Effector memory CD8-positive, alpha-beta T cell (primary cell): Measurements from ENCODE around the gene NSRP1.

Source experiments
- ATAC-seq: fragments of 150-1000 bp; cut with Tn5 transposase; replicated peaks from 2 replicates; pipeline ENCODE4 v1.10.0; 2021; ENCODE audit warnings: mild to moderate bottlenecking, moderate library complexity
- DNase-seq, 3 experiments: peaks; one replicate each; pipeline ENCODE4 v3.0.0; 2021
- H3K27ac Mint-ChIP-seq, 2 donors: one replicate each; pipeline ENCODE4 v1.8.0; 2022; ENCODE audit warnings: mild to moderate bottlenecking in 2 of 2, mixed read lengths in 2 of 2, moderate library complexity in 2 of 2
- H3K27me3 Mint-ChIP-seq, 2 donors: one replicate each; pipeline ENCODE4 v1.8.0; 2022; ENCODE audit warnings: mixed read lengths in 2 of 2
- H3K36me3 Mint-ChIP-seq: one replicate; pipeline ENCODE4 v1.8.0; 2022; ENCODE audit warnings: mild to moderate bottlenecking, moderate library complexity, mixed read lengths; ENCODE audit not compliant: insufficient read depth
- H3K4me1 Mint-ChIP-seq, 2 donors: one replicate each; pipeline ENCODE4 v1.8.0; 2022; ENCODE audit warnings: low read depth in 2 of 2, mixed read lengths in 2 of 2
- H3K4me3 Mint-ChIP-seq, 2 donors: one replicate each; pipeline ENCODE4 v1.8.0; 2022; ENCODE audit warnings: mild to moderate bottlenecking in 2 of 2, mixed read lengths in 2 of 2, moderate library complexity in 2 of 2
- H3K9me3 Mint-ChIP-seq, 2 donors: one replicate each; pipeline ENCODE4 v1.8.0; 2022; ENCODE audit warnings: mixed read lengths in 2 of 2

The NSRP1 gene

GRCh38 chr17:30208214-30208613 is 91.6 kb downstream of the NSRP1 start:
- ATAC-seq, result no peak
- H3K9me3 Mint-ChIP-seq, result no peaks in the 10 kb centered on the region
- peaks cover 3% of the 10 kb centered on the region for H3K36me3 Mint-ChIP-seq
- no peak for DNase-seq
- H3K4me1 Mint-ChIP-seq, result peaks cover 6 to 7% of the 10 kb centered on the region in 2 donors
- H3K27ac Mint-ChIP-seq, result peak overlapping the region; percentile 10 to 45
- H3K4me3 Mint-ChIP-seq, result no peak overlapping the region
- peaks cover 16 to 54% of the 10 kb centered on the region in 2 donors for H3K27me3 Mint-ChIP-seq

GRCh38 chr17:30209930-30210329 is 93.3 kb downstream of the NSRP1 start:
- H3K27ac Mint-ChIP-seq, result no peak overlapping the region
- no peak for ATAC-seq
- H3K36me3 Mint-ChIP-seq, result no peaks in the 10 kb centered on the region

DNA sequence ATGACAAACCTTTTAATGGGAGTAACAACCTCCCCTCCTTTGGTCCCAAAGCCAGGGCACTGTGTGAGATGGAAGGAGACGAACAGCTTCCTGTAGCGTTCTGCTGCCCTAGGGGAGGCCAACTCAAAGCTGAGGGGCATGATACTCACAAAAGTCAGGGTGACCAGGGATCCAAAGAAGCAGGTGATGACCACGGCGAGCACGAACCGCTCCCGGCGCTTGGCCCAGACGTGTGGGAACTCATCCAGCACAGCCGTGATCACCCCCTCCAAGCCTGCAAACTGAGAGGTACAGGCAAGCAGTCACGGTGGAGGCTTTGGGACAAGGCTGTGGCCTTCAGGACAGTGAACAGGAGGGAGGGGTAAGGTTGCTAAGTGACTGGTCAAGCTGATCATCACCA is 93.8 kb downstream of the NSRP1 start:
- no peaks in the 10 kb centered on the region for H3K9me3 Mint-ChIP-seq
- peaks cover 6 to 7% of the 10 kb centered on the region in 2 donors for H3K4me1 Mint-ChIP-seq
- H3K27me3 Mint-ChIP-seq, result peaks cover 8 to 33% of the 10 kb centered on the region in 2 donors
- DNase-seq (no peak), ATAC-seq (no peak)
- H3K36me3 Mint-ChIP-seq, result no peaks in the 10 kb centered on the region
- H3K27ac Mint-ChIP-seq, result no peak overlapping the region
- H3K4me3 Mint-ChIP-seq, result no peak overlapping the region

More at GRCh38 chr17:30209930-30210329, 93.3 kb downstream of the NSRP1 start:
- peaks cover 8 to 37% of the 10 kb centered on the region in 2 donors for H3K27me3 Mint-ChIP-seq
- no peak overlapping the region for H3K4me3 Mint-ChIP-seq
- DNase-seq, result no peak
- no peaks in the 10 kb centered on the region for H3K9me3 Mint-ChIP-seq
- H3K4me1 Mint-ChIP-seq, result peaks cover 6 to 7% of the 10 kb centered on the region in 2 donors

DNA sequence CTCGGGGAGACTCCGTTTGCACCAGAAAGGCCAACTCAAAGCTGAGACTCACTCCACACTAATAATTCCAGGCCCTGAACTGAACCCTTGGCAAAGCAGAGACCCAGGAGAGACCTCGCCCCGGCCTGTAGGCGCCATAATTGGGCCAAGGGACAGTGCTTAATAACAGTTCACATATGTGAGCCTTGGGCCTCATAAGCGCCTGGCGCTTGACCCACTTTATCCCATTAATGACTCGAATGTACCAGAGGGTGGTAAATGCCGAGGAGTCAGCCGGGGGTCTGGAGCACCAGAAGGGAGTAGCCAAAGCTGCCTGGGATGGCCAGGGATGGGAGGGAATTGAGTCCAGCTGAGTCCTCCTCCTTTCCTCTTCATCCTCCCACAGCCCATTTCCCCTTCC is 94.3 kb downstream of the NSRP1 start:
- H3K4me3 Mint-ChIP-seq, result no peak overlapping the region
- H3K27ac Mint-ChIP-seq, result peak overlapping the region in 1 of 2 donors; percentile 70
- DNase-seq, result no peak
- no peaks in the 10 kb centered on the region for H3K9me3 Mint-ChIP-seq
- no peaks in the 10 kb centered on the region for H3K36me3 Mint-ChIP-seq
- H3K27me3 Mint-ChIP-seq, result peaks cover 8 to 28% of the 10 kb centered on the region in 2 donors
- peaks cover 6 to 7% of the 10 kb centered on the region in 2 donors for H3K4me1 Mint-ChIP-seq
- no peak for ATAC-seq

DNA sequence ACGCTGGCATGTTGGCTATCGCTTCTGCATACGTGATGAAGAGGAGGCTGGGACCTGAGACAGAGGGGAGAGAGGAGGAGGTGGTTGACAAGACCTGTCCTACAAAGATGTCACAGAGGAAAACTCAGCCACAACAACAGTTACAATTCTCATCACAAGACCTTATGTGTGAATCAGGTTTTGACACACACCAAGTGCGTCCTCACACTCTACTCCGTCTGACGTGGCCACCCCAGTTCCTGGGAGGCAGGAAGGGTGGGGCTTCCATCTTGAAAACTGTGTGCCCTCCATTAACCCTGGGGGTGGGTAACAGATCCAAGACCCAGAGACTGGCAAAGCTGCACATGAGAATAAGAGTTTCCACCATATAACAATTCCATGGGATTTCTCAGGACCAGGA is 94.8 kb downstream of the NSRP1 start:
- Mint-ChIP-seq H3K27ac (peak overlapping the region in 1 of 2 donors; percentile 70), H3K9me3 (no peaks in the 10 kb centered on the region), H3K4me3 (no peak overlapping the region), H3K4me1 (peaks cover 6 to 7% of the 10 kb centered on the region in 2 donors), H3K27me3 (peaks cover 8 to 23% of the 10 kb centered on the region in 2 donors), H3K36me3 (no peaks in the 10 kb centered on the region)
- peak in 1 of 3 experiments; percentile 12 for DNase-seq
- peak; percentile 54 for ATAC-seq

- Mint-ChIP-seq H3K27ac (peak overlapping the region in 1 of 2 donors; percentile 21), H3K4me1 (peaks cover 6 to 7% of the 10 kb centered on the region in 2 donors), H3K27me3 (peaks cover 5 to 21% of the 10 kb centered on the region in 2 donors), H3K36me3 (no peaks in the 10 kb centered on the region), H3K9me3 (no peaks in the 10 kb centered on the region), H3K4me3 (no peak overlapping the region)
- no peak for ATAC-seq
- DNase-seq, result no peak
Measured at GRCh38 chr17:30212750-30213149, 96.1 kb downstream of the NSRP1 start.

GRCh38 chr17:30217054-30217453 is 100.4 kb downstream of the NSRP1 start:
- Mint-ChIP-seq H3K27me3 (peaks cover 5 to 28% of the 10 kb centered on the region in 2 donors), H3K36me3 (no peaks in the 10 kb centered on the region), H3K27ac (no peak overlapping the region), H3K4me1 (no peaks in the 10 kb centered on the region), H3K9me3 (no peaks in the 10 kb centered on the region), H3K4me3 (no peak overlapping the region)
- no peak for DNase-seq
- no peak for ATAC-seq

- no peaks in the 10 kb centered on the region for H3K36me3 Mint-ChIP-seq
Measured at GRCh38 chr17:30217746-30218245, 101.2 kb downstream of the NSRP1 start.

GRCh38 chr17:30218799-30219198 is 102.2 kb downstream of the NSRP1 start:
- Mint-ChIP-seq H3K27me3 (peaks cover 5 to 30% of the 10 kb centered on the region in 2 donors), H3K36me3 (no peaks in the 10 kb centered on the region), H3K9me3 (no peaks in the 10 kb centered on the region), H3K4me1 (no peaks in the 10 kb centered on the region), H3K27ac (peak overlapping the region in 1 of 2 donors; percentile 46), H3K4me3 (no peak overlapping the region)
- no peak for DNase-seq
- ATAC-seq, result no peak

More at GRCh38 chr17:30217746-30218245, 101.2 kb downstream of the NSRP1 start:
- H3K27ac Mint-ChIP-seq, result no peak overlapping the region
- no peak for DNase-seq
- no peak overlapping the region for H3K4me3 Mint-ChIP-seq
- H3K4me1 Mint-ChIP-seq, result no peaks in the 10 kb centered on the region
- no peak for ATAC-seq
- no peaks in the 10 kb centered on the region for H3K9me3 Mint-ChIP-seq
- H3K27me3 Mint-ChIP-seq, result peaks cover 5 to 30% of the 10 kb centered on the region in 2 donors

GRCh38 chr17:30219315-30219714 is 102.7 kb downstream of the NSRP1 start:
- ATAC-seq, result no peak
- H3K4me3 Mint-ChIP-seq, result no peak overlapping the region
- H3K9me3 Mint-ChIP-seq, result no peaks in the 10 kb centered on the region
- H3K36me3 Mint-ChIP-seq, result no peaks in the 10 kb centered on the region
- H3K27ac Mint-ChIP-seq, result peak overlapping the region in 1 of 2 donors; percentile 46
- H3K27me3 Mint-ChIP-seq, result peaks cover 5 to 30% of the 10 kb centered on the region in 2 donors
- DNase-seq, result no peak
- H3K4me1 Mint-ChIP-seq, result no peaks in the 10 kb centered on the region

DNA sequence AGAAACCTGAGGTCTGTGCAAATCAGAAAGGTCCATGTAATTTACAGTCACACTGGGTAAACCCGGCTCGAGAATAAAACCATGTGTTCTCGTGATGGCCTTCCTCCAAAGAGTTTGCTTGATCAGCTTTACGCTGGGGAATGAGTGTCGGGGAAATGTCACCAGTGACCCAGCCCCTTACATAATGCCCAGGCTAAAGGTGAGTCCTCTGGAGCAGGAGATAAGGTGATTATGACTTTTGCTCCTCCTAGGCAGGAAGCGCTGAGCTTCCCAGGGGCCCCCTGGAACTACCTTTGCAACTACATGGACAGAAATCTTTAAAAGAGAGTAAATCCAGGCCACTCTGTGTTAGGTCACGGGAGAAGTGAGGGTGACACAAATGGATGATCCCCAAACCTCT is 103.2 kb downstream of the NSRP1 start:
- H3K36me3 Mint-ChIP-seq, result no peaks in the 10 kb centered on the region
- no peak overlapping the region for H3K4me3 Mint-ChIP-seq
- H3K9me3 Mint-ChIP-seq, result no peaks in the 10 kb centered on the region
- DNase-seq (no peak), ATAC-seq (no peak)
- H3K27ac Mint-ChIP-seq, result no peak overlapping the region
- H3K4me1 Mint-ChIP-seq, result no peaks in the 10 kb centered on the region
- peaks cover 10 to 33% of the 10 kb centered on the region in 2 donors for H3K27me3 Mint-ChIP-seq

- H3K9me3 Mint-ChIP-seq, result no peaks in the 10 kb centered on the region
- no peak overlapping the region for H3K4me3 Mint-ChIP-seq
- DNase-seq, result no peak
- H3K27ac Mint-ChIP-seq, result no peak overlapping the region
- no peak for ATAC-seq
- H3K36me3 Mint-ChIP-seq, result no peaks in the 10 kb centered on the region
- H3K4me1 Mint-ChIP-seq, result no peaks in the 10 kb centered on the region
- H3K27me3 Mint-ChIP-seq, result peaks cover 15 to 38% of the 10 kb centered on the region in 2 donors
Measured at GRCh38 chr17:30220414-30220813, 103.8 kb downstream of the NSRP1 start.

GRCh38 chr17:30221346-30221745 is 104.7 kb downstream of the NSRP1 start:
- no peak for ATAC-seq
- H3K4me3 Mint-ChIP-seq, result no peak overlapping the region

GRCh38 chr17:30222251-30222650 is 105.6 kb downstream of the NSRP1 start:
- H3K4me1 Mint-ChIP-seq, result no peaks in the 10 kb centered on the region
- DNase-seq (no peak), ATAC-seq (no peak)
- no peak overlapping the region for H3K27ac Mint-ChIP-seq
- H3K4me3 Mint-ChIP-seq, result no peak overlapping the region
- peaks cover 23 to 41% of the 10 kb centered on the region in 2 donors for H3K27me3 Mint-ChIP-seq
- H3K9me3 Mint-ChIP-seq, result no peaks in the 10 kb centered on the region
- H3K36me3 Mint-ChIP-seq, result no peaks in the 10 kb centered on the region

More at GRCh38 chr17:30221346-30221745, 104.7 kb downstream of the NSRP1 start:
- peaks cover 23 to 48% of the 10 kb centered on the region in 2 donors for H3K27me3 Mint-ChIP-seq
- DNase-seq, result no peak
- H3K9me3 Mint-ChIP-seq, result no peaks in the 10 kb centered on the region
- H3K4me1 Mint-ChIP-seq, result no peaks in the 10 kb centered on the region
- no peak overlapping the region for H3K27ac Mint-ChIP-seq
- no peaks in the 10 kb centered on the region for H3K36me3 Mint-ChIP-seq
